Embryonic facial prominence (tissue), 1 donor: ENCODE measurements around the gene SORCS1.

Source experiments
- DNase-seq: peaks from one replicate; pipeline ENCODE4 v3.0.0-alpha.2; 2016; ENCODE audit errors: extremely low spot score

Gene SORCS1

DNA sequence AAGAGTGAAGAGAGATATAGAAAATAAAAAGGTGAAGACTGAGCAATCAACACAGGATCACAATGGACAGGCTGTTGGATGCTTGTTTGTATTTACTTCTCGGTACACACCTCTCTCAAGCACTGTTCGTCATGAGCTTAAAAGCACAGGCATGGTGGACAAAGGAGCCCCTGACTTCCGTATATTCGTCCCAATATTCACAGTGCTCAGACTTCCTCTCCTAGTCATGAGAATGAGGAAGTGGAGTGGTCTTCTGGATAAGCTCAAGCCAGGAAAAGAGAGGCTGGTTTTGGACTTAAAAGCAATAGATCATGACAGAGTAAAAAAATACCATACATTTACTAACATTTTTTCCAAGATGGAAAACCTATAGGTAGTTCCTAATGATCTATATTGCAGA, 172.5 kb downstream of the SORCS1 start:
- no peak for DNase-seq

DNA sequence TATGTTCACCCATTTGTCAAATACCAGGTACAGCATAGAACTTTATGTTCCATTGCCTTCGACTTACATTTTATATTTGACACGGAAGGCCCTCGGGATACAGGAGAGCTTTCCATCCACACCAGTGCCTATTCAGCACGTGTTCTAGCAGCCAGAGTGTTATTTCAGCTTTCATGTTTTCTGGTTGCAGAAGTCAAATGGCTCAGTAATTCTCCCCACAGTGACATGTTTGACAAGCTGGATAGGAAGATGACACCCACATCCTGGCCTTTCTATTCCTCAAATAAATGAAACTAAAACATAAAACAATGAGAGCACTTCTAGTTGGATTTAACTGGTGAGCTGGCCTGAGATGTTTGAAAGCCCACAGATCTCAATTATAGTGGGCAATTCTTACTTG, 173.4 kb downstream of the SORCS1 start:
- no peak for DNase-seq

DNA sequence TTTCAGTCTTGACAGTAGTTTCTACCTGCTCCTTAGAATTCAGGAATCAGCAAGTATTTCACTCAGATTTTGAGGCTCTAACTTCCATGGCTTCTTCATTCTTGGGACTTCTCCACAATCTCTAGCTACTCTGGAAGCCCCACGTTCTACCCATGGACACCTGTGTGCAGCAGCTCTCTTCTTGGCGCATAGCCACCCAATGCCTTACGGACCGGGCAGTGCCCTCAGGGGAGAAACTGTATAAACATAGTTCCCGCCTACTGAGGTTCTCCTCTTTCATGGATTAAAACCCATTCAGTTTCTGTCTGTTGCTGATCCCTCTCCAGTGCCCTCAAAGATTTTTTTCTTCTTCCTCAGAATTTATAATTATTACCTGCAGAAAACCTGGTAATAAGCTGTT, 177.1 kb downstream of the SORCS1 start:
- DNase-seq: no peak

DNA sequence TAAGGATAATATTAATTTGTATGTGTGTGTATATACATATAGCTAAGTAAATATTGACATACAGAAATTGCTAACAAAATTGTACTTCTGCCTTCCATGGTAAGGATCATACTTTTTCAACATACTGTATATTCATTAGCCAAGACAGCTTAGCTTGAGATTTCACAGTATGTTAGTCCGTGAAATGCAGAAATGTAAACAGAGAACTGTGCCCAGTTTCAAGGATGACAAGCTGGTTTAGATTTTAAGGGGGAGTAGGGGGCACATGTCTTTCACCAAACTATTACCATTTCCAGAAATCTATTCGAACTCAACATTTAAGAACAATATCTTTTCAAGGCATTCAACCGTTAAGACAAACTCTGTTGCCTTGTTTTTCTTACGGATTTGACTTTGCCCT, 182.2 kb downstream of the SORCS1 start:
- peak; percentile 16 for DNase-seq

DNA sequence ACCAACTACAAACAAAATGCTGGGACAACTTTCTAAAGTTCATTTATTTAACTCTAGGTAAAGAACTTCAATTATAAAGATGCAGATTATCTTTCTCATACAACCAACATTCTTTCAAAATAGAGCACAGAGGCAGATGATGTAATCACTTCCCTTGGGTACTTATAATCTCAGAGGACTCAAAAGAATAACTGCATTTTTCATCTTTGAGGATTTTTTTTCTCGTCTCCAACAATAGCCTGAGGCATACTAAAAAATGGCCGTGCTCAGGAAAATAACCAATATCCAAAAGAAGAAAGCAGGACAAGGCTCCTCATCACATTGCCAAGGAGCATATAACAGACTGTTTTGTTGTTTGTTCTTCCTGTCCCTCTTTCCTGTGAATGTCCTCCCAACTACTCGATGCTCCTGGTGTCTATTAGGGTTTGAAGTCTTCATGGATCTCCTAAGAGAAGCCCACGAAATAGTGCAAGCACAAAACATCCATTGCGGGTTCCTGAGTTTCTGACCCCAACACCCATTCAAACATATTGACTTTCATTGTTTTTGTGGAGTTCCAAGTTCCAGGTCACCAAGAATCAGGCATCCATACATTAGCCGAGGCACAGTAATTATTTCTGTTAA, 182.9 kb downstream of the SORCS1 start:
- no peak for DNase-seq

DNA sequence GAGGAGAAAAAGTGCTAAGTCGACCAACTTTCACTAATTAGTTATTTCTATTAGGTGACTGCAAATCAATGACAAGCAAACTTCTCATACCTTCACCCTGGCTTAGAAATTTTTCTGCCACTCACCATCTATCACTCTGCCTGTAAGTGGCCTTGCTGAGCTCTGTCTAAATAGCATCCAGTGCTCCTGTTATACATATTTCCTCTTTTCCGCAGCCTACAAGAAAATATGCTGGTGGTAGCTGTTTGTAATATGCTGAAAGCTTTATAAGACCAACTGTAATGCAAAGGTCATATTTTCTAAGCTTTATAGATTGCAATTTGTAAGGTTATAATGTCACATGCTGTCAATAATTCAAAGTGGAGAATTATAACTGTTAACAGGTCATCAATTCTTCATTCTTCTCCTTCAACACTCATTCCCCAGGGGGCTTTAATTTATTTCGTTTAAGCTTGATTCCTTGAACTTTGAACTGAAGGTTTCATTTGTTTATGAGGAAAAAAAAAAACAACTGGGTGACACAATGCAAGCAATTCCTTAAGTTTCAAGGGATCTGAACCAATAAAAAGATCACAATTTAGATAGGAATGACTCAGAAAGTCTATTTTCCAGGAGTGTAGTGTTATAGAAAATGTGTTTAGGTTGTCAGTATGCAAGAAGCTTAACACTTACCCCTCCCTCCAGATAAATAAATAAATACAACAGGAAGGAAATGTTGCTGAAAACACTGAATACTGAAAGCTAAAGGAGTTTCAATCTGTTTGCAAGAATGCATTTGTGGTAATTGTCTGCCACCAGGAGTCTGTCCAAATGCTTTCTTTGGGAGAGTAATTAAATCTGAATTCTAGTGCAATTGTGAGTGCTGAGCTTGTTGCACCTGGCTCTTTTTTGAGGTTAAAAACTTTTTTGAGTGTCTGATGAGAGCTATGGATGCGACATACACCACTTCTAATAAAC, 183.7 kb downstream of the SORCS1 start:
- DNase-seq: no peak

DNA sequence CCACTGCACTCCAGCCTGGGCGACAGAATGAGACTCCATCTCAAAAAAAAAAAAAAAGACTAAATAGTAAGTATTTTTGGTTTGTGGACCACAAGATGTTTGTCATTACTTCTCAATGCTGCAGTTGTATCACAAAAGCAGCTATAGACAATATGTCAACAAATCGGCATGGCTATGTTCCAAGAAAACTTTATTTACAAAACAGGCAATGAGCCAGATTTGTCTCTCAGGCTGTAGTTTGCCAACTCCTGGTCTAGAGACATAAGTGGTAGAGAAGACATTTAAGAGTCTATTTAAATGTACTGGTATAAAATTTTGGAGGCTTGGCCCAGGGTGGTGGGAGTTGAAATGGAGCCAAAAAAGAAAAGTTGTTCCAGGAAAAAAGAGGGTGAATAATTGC, 185.8 kb downstream of the SORCS1 start:
- no peak for DNase-seq

DNA sequence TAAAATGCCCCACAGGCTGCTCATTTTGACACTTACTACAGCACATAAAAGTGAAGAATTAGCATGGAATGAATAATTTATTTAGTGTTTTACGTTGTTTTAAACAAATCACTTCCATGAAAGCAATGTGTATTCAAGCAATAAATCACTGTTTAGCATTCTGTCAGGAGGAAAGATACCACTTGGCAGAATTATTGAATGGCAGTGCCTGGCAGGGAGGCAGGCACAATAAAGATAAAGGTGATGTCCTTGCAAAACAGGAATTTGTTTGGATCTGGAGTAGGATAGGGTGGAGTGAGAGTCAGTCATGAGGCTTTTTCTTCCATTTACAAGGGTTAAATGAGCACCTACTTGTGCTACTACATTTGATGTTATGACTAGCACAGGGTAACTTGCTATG, 190.8 kb downstream of the SORCS1 start:
- no peak for DNase-seq

DNA sequence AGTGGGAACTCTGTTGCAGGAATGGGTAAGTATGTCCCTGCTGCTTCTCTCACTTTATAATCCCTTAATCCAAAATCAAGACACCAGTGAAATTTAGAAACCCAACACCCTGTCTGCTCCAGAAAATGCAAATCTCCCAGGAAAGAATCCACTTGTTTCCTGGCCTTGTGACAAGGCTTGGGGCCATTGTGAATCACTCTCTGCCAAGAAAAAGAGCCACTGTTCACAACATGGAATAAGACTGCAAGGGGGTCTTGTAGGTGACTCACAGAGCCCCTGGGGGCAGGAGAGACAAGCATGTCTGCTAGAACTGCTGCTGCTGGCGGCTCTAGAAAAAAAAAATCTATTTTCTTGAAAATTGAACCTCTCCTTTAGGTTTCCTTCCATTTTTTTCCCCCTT, 191.2 kb downstream of the SORCS1 start:
- DNase-seq: no peak

DNA sequence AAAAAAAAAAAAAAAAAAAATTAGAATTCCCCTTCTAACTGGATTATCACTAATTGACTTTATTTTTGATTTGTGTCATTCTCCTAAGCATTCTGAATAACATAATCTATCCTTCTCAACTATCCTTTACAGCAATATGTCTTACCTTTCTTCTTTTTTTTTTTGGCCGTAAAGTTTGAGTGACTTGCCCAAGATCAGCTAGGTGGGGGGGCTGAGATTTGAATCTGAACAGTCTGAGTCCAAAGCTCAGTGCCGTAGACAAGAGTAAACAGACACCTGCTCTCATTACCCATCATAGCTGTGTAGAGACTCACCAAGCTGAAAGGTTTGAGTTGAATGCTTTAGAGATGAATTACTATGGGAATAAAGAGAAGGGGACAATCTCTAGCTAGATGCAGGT, 192.1 kb downstream of the SORCS1 start:
- no peak for DNase-seq

DNA sequence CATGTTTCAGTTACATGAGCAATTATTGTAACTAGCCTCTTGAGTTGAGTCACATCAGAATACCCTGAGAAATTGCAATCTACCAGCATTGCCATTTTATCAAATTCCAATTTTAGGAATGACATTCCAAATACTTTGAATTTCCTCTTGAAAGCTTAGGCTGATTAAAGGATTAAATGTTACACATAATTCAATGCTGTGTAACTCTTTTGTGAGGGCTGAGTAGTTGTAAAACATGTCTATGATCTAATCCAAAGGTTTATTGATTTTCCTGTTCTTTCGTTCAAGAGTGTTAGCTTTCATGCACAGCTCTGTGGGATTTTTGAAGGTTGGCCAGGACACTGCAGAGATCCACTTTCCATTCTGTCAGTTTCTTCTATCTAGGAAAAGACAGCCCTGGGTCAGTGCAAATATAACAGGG, 193.1 kb downstream of the SORCS1 start:
- no peak for DNase-seq

DNA sequence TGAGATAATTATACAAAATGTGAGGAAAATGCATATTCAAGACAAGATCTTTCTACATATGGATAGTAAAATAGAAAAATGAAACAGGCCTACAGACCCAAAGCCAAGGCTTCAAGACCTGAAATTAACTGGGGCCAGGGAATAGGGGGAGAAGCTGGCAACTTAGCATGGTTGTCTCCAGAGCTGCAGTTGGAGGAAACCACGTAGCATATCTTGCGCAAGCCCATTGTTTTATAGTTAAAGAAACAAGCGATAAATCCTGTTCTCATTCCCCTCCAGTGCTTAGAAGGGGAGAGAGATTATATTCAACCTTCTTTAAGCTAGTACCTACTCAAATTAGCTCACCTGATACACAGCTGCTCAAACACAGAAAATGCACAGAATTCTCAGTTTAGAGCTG, 197.1 kb downstream of the SORCS1 start:
- no peak for DNase-seq

DNA sequence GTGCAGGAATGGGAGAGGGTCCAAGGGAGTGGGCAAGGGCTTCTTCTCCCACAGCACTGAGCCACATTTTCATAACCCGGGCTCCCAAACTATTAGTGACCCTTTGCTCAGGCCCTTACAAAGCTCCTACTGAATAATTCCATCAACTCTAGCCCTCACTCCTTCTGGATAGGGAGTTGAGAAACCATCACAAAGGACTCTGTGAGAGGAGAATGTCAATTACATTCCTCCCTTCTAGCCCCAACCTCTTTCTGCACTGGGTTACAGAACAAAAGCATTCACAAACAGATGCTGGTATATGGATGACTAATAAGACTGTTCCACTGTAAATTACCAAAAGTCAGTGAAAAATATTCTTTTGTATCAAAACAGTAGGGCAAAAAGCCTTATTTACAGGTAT, 203.7 kb downstream of the SORCS1 start:
- no peak for DNase-seq

DNA sequence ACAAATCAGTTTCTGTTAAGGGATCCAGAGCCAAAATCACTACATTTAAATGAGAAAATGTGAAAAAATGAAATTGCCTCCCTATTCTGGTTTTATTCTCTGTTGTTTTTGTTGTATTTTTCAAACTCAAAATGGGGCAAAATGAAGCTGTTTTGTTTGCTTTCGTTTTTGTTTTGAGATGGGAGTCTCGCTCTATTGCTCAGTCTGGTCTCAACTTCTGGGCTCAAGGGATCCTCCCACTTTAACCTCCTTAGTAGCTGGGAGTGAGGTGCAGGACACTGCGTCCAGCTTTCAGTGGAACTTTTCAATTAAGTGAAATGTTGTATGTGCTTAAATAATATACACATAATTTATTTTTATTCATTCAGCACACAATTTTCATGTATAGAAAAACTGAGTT, 205.0 kb downstream of the SORCS1 start:
- DNase-seq: no peak

DNA sequence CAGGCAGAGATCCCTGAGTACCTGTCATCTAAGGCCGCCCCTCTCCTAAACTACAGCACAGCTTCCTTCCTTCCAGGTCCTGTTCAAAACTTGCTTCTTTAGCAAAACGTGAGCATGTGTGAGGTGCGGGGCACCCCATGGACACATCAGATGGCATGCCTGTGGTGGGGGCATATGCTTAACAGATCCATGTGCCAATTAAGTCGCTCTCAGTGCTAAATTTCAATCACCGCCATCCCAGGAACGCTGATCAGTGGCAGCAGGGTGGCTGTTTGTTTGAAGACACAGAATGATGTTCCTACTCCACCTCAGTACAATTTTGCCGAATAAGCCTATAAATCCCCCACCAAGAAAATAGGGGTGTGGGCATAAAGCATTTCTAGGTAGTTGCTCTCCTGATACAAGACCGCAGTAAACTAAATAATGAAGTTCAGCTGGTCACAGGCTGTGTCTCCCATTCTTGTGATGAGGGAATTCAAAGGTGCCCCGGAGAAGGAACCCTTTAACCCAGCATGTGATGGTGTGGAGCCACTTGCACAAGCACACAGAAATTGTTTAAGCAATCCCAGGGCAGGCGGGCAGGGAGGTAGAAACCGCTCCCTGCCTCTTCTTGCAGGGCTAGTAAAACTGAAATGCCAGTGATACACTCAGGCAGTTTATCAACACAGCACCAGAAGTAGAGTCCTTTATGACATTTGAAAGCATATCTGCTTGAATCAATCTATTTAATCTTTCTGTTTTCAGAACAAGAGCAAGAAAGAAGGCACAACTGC, 205.7 kb downstream of the SORCS1 start:
- DNase-seq: no peak

DNA sequence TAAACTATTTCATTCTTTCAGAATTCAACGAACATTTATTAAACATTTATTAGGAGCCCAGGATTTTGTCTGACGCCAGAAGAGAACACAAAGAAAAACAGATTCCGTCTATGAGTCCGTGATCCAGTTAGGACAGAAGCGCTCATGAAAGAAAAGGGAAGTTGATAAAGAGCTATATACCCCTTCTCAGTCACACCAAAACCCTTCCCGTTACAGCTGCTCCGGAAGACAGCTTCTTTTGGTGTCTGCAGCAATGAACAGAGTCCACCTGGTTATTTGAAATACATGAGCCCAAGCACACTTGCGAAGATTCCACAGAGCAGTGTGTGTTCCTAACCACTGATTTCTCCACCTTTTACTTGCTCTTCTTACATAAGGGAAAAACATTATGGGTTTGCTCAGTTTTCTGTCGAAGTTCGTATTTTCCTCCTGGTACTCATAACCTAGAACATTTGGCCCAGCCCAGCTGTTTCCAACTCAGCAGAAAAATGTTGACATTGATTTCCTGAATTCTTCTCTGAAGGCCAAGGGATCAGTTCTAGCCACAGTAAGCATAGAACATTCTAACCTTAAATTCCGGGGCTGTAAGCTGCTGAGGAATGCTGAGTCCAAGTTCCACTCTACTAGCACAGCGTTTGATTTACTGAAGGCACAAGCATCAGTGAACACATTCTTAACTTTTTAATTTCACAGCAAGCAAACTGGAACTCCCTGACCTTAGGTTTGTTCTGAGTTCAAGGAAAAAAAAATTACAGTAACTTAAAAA, 206.5 kb downstream of the SORCS1 start:
- no peak for DNase-seq

DNA sequence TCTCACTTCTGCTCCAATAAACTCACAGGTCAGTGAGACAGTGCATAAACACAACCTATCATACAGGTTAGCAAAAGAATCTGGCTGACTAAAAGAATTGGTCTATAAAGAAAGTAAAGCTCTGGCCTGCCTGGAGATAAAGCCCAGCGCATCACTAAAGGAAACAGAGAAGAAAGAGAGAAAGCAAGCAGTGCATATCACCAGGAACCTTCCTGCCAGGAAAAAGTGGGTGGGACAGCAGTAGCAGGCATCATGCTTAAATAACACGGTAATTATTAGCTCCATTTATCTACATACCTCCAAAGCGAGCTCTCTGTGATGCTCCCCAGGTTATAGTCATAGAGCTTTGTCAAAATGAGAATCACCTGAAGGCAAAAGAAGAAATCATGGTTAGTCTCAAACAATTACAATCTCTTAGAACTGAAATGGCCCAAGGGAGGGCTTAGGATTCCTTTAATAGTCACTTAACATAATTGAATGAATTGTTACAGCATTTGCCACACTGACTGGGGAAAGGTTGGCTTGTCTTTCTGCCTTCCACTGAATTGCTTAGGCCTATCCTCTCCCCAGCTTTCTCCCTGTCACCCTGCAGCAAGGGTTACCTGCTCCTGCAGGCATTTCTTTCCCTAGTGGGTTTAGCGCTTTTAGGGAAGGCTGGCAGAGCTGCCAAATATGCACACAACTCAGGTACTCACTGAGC, 208.1 kb downstream of the SORCS1 start:
- no peak for DNase-seq

DNA sequence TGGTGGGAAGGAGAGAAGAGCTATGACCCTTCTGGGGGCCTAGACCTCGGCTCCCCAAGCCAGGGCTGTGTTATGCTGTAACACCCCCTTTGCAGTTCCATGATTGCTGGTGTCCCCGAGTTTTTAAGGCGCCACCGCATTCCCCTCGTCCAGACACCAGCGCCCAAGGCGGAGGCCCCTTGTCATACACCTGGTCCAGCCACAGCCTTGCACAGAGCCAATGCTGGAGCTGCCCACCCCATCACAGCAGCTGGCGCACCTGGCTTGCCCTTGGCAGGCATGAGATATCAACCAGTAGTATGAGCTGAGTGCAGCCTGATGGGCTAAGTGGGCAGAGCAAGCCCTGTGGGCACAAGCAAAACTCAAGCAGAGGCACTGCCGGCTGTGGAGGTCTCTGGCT, 209.4 kb downstream of the SORCS1 start:
- DNase-seq: no peak

DNA sequence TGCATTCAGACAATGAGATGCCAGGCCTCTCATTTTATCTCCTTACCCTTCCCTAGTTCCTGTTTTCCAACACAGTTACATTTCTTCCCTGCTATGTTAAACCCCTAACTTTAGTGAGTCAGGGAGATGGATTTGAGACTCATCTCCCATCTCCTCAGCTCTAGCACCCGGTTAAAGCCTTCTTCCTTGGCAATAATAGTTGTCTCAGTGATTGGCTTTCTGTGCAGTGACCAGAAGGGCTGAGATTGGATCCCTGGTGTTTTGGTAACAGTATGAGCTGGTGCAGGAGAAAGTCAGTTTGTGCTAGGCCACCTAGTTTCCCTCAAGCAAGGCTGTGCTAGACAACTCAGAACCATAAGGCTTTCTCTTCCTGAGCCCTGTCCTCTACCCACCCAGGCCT, 212.5 kb downstream of the SORCS1 start:
- DNase-seq: no peak

DNA sequence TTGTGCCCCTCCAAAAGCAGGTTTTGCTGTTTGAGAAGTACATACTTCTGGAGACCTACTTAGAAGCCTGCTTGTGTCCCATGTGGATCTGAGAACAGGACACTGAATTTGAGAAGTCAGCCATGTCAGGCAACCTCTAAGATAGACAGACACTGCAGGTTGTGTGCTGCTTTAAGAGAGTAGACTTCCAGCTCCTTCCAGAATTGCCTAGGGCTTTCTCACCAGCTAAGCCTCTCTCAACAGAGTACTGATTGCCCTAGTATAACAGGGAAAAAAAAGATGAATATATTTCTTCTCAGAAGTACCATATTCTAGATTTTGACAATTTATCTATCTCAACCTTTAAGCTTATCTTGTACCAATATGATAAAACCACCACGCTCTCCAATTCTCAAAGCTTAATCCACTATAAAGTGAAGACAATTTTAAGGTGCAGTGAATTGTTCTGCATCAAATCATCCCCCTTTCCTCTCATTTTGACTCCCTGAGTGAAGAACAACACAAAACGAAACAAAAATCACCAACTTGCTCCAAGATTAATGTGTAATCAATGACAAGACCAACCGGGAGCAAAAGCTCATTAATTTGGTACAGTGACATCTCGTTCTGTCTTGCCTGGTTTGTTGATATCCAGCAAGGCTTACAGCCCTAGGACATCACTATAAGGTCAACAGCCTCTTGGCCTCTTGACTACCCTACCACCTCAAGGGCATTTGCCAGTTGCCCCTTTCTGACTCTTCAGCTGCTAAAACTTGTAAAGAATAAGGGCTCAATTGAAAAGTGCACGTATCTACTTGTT, 214.6 kb downstream of the SORCS1 start:
- no peak for DNase-seq
